NCI-H748 (cell line): ENCODE measurements around the gene CLEC16A.

ENCODE experiments used
- DNase-seq: peaks from one replicate; lab custom pipeline; 2025; ENCODE audit not compliant: unreplicated experiment; lab: John Stamatoyannopoulos, UW

CLEC16A gene

DNA sequence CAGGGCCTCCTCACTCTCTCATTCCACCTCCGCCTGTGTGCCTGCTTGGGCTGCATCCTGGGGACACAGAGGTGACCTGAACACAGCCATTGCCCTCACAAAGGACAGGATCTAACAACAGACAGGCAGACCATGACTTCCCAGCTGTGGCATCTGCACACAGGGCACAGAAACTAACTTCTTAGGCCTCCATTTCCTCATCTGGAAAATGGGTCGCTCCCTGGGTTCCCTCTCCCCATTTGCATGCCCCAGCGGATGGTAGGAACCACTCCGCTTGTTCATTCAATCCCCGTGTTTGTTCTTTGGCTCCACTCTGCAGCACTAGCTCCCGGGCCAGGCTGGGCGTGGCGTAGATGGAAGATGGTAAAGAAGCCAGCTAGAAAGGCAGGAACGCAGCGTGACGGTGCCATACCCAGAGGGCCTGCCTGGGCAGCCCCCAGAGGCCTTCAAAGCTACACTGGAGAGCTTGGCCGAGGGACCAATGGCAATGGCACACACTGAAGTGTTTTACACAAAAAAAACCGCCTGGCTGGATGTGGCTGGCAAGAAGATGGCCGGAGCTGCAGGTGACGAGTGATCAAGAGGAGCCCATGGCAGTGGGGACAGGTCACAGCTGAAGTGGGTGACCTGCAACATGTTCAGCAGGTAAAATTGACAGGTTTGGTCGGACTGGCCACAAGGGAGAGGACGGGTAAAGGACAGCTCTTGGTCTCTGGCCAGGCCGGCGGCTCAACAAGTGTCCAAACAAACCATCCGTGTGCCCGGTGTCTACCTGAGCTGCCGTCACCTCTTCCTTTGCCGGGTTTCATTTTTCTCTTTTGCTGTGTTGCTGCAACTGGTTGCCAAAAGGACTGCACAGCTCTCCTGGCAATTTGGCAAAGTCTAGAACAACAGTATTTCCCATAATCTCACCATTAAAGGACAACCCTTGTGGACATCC is 244.7 kb downstream of the CLEC16A start:
- no peak for DNase-seq

DNA sequence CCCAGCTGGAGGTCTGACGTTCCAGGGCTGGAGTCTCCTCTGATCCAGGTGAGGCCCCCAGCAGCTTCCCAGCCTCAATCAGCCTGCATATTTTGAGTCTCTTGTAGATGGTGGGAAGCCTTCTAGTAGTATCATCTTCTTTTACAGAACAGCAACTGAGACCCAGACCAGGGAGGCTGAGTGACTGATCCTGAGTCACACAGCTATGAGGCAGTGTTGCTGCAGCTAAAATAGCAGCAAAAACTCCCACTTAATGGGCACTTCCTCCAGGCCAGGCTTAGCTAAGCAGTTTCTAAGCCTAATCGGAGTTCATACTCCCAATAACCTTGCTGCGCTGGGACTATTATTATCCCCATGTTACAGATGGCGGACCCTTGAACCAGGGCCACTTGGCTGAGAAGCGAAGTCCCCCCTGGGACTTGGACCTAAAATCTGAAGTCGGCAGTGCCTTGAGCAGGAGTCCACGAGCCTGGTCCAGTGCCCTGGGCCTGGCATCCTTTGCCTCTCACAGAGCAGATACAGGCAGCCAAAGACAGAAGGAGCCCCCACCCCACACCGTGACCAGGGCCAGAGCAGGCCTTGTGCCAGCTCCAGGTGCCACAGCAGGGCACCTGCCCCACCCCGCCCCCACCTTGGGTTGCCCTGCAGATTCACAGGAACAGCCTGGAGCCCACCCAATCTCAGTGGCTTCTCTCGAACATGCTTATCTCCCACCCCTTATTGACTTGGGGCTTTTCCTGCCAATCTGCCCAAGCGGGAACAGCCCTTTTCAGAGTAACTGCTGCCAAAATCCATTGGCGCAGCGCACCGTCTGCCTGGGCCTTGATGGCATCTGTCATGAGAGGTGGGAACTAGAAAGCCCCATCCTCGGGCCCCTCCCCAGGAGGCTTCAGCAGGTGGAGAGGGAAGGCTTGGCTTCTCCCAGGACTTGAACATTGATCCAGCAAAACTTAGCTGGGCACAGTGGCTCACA is 246.5 kb downstream of the CLEC16A start:
- DNase-seq, result no peak

DNA sequence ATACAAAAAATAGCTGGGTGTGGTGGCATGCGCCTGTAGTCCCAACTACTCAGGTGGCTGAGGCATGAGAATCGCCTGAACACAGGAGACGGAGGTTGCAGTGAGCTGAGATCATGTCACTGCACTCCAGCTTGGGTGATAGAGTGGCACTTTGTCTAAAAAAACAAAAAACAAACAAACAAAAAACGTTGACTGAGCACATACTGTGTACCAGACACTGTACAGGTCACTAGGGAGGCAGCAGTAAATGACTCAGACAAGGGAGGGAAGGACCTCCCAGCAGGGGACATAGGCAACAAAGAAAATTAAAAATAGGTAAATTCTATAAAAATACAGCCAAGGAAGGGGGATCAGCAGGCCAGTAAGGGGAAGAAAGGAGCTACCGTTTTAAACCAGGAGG is 247.3 kb downstream of the CLEC16A start:
- no peak for DNase-seq

DNA sequence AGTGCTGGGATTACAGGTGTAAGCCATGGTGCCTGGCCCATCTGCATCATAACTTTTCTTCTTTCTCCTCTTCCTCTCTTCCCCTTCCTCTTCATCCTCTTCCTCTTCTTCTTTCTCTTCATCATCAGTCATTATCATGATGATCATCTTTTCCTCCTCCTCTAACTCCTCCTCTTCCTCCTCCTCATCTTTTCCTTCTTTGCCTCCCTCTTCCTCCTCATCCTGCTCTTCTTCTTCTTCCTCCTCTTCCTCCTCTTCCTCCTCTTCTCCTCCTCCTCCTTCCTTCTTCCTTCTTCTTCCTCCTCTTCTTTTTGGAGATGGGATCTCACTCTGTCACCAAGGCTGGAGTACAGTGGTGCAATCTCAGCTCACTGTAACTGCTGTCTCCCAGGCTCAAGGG is 249.1 kb downstream of the CLEC16A start:
- no peak for DNase-seq

- no peak for DNase-seq
These were observed 250.5 kb downstream of the CLEC16A start for GRCh38 chr16:11194913-11195312.

DNA sequence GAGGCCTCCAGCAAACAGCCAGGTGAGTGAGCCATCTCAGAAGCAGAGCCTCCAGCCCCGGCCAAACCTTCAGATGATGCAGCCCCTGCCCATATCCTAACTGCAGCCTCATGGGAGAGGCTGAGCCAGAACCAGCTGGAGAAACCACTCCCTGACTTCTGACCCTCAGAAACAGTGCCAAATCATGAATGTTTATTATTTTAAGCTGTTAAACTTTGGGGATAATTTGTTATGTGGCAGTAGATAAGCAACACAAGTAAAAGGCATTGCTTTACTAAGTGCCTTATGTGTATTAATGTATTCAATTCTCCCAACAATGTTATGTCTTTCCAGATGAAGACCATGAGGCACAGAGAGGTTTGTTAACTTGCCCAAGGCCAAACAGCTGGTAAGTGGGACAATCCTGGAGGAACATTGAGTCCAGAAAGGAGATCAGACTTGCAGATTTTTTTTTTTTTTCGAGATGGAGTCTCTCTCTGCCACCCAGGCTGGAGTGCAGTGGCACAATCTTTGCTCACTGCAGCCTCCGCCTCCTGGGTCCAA is 252.0 kb downstream of the CLEC16A start:
- no peak for DNase-seq

DNA sequence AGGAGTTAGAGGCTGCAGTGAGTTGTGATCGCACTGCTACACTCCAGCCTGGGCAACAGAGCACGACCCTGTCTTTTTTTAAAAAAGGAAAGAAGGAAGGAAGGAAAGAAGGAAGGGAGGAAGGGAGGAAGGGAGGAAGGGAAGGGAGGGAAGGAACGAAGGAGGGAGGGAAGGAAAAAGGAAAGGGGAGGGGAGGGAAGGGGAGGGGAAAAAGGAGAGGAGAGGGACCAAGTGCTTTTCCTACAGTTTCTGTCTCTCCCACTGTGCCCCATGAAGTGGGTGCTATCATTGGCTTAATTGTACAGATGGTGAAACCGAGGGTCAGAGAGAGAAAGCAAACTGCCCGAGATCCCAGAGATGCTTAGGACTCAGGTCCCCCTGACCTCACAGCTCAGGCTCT is 254.0 kb downstream of the CLEC16A start:
- no peak for DNase-seq

DNA sequence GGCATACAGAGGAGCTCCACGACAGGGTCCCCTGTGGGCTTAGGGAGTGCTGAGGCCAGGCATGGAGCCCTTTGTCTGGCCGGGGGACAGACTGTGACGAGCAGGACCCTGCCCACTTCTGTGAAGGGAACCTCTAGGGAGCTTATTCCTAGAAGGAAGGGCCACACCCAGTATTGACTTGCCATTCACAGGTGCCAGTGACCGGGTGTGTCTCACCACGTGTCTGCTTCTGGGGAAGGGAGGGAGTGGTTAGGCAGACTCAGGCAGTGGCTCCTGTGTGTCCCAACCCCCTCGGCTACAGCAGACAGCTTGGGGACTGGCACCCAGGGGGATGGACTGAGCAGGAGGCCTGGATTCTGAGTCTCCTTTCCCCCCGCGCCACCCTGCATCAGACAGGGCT is 254.5 kb downstream of the CLEC16A start:
- peak; percentile 76 for DNase-seq

- DNase-seq, result no peak
These were observed 256.2 kb downstream of the CLEC16A start for GRCh38 chr16:11200592-11200991.

DNA sequence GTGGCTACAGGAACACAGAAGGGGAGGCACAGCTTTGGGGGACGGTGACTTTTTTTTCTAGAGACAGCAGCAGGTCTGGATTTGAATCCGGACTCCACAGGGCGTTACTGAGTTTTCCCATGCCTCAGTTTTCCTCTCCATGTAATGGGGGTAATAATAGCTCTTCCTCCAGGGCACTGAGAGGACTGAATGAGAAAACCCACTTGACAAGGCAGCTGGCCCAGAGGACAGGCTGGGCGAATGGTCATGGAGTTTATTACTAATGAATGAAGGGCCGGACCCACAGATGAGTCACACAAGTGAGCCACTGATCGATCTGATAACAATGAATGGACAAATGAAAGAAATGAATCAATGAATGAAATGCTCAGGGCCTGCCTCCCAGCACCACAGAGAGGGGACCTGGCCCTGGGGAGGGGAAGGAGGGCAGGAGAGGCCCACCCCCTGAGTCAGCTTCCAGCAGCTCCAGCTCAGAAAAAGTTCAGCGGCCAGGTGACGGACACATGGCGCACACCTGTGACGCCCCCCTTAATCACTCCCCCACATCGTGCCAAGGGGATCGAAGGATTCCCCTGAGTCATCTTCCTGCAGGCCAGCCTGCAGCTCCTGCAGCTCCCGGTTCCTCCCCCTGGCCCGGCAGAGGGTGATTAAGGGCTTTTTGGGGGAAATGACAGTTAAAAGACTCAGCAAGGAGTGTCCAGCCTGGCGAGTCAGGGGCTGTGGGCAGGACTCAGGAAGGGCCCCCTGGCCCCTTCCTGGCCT is 257.3 kb downstream of the CLEC16A start:
- DNase-seq, result no peak

GRCh38 chr16:11202260-11203091 is 258.1 kb downstream of the CLEC16A start:
- no peak for DNase-seq

DNA sequence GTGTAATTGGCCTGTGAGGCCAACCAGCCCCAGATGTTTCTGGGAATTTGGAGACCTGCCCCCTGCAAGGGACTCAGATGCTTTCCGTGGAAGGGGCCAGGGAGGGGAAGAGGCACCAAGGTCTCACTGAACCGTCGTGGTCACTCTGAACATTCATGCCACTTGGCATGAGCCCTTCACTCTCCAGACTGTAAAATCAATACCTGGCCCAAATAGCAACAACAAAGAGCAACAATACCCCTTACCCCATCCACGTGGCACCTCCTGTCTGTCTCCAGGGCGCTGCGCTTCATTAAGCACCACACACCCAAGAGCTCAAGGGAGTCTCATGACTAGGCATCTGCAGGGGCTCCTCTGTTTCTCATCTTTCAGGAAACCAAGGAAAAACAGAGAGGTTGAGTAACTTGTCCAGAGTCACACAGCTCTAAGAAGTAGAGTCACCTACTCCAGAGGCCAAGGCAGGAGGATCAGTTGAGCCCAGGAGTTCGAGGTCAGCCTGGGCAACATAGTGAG is 258.8 kb downstream of the CLEC16A start:
- DNase-seq, result no peak

DNA sequence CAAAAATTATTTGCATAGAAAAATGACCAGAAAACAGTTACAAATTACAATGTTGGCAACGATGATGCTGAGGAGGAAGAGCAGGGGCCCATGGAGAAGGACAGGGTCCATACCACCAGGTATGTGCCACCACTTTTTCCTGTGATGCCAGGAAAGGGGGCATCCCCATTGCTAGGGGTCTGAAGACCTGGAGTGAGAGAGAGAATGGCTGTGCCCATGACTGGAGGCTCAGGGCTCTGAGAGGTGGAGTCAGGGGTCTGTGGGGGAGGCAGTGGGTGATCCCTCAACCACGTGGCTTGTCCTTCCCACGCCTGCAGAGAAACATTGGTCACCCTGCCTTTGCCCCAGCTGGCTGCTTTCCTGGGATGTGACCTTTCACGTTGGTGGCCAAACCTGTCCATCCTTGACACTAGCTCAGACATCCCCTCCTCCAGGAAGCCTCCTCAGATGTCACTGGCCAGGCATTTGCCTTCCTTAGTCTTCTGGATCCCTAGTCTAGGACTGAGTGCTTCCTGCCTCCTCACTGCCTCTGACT is 260.2 kb downstream of the CLEC16A start:
- DNase-seq, result no peak

DNA sequence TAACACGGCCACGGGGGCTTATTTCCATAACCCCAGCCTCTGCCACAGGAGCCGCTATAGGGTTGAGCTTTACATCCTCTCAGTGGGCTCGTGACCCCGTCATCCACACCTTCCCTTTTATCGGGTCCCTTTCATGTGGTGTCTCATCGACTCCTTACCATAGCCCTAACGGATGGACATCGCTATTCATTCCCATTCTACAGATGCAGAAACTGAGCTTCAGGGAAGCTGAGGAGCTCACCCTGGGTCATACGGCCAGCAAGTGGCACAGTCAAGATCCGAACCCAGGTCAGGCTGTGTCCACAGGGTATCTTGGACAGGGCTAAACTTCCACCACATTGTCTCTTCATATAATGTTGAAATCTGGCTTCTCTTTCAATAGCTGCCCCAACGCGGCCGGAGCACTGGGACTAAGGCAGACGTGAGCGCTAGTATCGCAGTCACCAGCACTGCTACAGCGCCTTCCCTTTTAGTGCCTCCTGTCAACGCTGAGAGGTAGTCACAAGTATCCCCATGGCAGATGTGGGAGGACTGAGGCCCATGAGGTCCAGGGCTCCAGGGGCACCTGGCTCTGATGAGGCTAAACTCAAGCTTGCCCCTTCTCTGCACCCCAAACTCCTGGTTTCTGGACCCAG is 260.8 kb downstream of the CLEC16A start:
- no peak for DNase-seq

GRCh38 chr16:11205754-11206581 is 261.6 kb downstream of the CLEC16A start:
- no peak for DNase-seq

- DNase-seq, result no peak
These were observed 263.3 kb downstream of the CLEC16A start for GRCh38 chr16:11207646-11208045.

DNA sequence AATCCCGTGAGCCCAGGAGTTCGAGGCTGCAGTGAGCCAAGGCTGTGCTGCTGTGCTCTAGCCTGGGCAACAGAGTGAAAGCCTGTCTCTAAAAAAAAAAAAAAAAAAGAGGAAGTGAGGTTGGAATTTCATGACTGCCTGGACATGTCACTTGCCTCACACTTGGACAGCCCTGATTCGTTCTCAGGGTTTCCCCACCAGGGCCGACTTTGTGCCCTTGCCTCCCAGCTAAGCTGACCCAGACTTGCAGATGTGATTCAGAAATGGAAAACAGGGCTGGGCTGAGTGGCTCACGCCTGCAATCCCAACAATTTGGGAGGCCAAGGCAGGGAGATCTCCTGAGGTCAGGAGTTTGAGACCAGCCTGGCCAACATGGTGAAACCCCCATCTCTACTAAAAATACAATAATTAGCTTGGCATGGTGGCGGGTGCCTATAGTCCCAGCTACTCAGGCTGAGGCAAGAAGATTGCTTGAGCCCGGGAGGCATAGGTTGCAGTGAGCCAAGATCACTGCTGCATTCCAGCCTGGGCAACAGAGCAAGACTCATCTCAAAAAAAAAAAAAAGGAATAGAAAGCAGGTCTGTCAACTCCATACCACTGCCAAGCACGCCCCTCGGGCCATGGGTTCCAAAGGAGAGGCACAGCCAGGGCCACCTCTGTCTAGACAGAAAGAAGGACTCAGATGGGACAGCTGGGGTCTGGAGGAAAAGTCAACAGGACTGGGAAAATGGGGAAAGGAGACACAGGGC is 264.7 kb downstream of the CLEC16A start:
- DNase-seq, result no peak
